Measurements from ENCODE around the gene ZFYVE28. TPM values are rescaled to one million over a fixed set of nuclear protein-coding genes. Genes with fewer than 3 reads are reported as not detected.

ZFYVE28 gene
- total and polyA plus RNA-seq, 10 of the 15 experiments (the other 5 are each of a cell fraction or from before 2014, with no cell fraction given): 0.06 to 1.9 (median 0.22) TPM; not detected in 1

DNA sequence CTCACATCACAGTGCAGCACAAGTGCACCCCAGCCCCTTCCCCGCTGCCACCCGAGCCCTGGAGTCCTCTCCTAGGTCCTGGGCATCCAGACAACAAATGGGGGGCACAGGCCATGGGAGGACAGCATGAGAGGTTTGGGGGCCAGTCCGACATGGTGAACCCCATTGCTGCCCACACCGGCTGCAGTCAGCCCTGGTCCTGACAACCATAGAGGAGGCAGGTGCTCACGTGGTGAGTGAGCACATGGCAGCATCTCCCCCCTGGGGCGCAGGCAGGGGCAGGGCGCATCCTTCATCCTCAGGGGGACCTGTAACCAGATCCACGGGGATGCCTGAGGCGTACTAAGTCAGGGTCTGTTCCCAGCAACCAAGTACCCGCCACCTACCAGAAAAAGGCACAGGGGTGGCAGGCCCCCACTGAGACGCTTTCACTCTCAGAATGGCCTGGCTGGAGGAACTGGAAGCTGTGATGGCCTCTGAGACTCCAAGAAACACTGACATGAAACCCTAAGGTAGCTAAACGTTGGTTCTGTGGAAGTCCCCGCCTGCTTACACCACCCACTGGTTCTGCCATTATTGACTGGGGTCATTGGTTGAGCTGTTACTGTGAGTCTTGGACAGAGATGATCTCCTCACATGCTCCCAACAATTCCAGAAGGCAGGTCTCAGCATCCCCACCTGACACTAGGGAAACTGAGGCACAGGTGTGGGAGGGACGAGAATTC is 6.5 kb downstream of the ZFYVE28 start (continued):
- no peak for TF ChIP-seq ZNF207 (IDR thresholded peaks at IDR 0.05; ENCODE audit: borderline replicate concordance)
- TF ChIP-seq CHD1 (IDR thresholded peaks at IDR 0.05; ENCODE audit: low read depth, low read length): no peak
- no peak for TF ChIP-seq MEF2B (IDR thresholded peaks at IDR 0.05; ENCODE audit: partially characterized antibody, poor library complexity, severe bottlenecking)
- no peak for TF ChIP-seq ZNF24 (IDR thresholded peaks at IDR 0.05)
- no peak for TF ChIP-seq RUNX3 (IDR thresholded peaks at IDR 0.05; ENCODE audit: low read length)
- no peak for TF ChIP-seq USF1 (IDR thresholded peaks at IDR 0.05; ENCODE audit: borderline replicate concordance, extremely low read length, insufficient read depth, low read depth, low read length)
- TF ChIP-seq CBFB (IDR thresholded peaks at IDR 0.05; ENCODE audit: low read depth): no peak
- TF ChIP-seq TARDBP (IDR thresholded peaks at IDR 0.05; ENCODE audit: borderline replicate concordance): no peak
- TF ChIP-seq ZBTB4 (CRISPR knock-in tag; IDR thresholded peaks at IDR 0.05): no peak
- TF ChIP-seq, protein P1, sequence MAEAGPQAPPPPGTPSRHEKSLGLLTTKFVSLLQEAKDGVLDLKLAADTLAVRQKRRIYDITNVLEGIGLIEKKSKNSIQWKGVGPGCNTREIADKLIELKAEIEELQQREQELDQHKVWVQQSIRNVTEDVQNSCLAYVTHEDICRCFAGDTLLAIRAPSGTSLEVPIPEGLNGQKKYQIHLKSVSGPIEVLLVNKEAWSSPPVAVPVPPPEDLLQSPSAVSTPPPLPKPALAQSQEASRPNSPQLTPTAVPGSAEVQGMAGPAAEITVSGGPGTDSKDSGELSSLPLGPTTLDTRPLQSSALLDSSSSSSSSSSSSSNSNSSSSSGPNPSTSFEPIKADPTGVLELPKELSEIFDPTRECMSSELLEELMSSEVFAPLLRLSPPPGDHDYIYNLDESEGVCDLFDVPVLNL (IDR thresholded peaks at IDR 0.05; ENCODE audit: low read depth, low read length): no peak
- TF ChIP-seq, protein P2, sequence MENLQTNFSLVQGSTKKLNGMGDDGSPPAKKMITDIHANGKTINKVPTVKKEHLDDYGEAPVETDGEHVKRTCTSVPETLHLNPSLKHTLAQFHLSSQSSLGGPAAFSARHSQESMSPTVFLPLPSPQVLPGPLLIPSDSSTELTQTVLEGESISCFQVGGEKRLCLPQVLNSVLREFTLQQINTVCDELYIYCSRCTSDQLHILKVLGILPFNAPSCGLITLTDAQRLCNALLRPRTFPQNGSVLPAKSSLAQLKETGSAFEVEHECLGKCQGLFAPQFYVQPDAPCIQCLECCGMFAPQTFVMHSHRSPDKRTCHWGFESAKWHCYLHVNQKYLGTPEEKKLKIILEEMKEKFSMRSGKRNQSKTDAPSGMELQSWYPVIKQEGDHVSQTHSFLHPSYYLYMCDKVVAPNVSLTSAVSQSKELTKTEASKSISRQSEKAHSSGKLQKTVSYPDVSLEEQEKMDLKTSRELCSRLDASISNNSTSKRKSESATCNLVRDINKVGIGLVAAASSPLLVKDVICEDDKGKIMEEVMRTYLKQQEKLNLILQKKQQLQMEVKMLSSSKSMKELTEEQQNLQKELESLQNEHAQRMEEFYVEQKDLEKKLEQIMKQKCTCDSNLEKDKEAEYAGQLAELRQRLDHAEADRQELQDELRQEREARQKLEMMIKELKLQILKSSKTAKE (IDR thresholded peaks at IDR 0.05; ENCODE audit: low read depth, poor library complexity, severe bottlenecking): no peak
- TF ChIP-seq CHD4 (IDR thresholded peaks at IDR 0.05): no peak
- peak; percentile 44 for TF ChIP-seq GATAD2B (conservative IDR thresholded peaks at IDR 0.05; ENCODE audit: low read depth)
- TF ChIP-seq KAT2A (conservative IDR thresholded peaks at IDR 0.05; ENCODE audit: control insufficient read depth, low read depth, low read length): no peak
- no peak for TF ChIP-seq SMAD5 (IDR thresholded peaks at IDR 0.05; ENCODE audit: low read depth)
- TF ChIP-seq, protein P3, sequence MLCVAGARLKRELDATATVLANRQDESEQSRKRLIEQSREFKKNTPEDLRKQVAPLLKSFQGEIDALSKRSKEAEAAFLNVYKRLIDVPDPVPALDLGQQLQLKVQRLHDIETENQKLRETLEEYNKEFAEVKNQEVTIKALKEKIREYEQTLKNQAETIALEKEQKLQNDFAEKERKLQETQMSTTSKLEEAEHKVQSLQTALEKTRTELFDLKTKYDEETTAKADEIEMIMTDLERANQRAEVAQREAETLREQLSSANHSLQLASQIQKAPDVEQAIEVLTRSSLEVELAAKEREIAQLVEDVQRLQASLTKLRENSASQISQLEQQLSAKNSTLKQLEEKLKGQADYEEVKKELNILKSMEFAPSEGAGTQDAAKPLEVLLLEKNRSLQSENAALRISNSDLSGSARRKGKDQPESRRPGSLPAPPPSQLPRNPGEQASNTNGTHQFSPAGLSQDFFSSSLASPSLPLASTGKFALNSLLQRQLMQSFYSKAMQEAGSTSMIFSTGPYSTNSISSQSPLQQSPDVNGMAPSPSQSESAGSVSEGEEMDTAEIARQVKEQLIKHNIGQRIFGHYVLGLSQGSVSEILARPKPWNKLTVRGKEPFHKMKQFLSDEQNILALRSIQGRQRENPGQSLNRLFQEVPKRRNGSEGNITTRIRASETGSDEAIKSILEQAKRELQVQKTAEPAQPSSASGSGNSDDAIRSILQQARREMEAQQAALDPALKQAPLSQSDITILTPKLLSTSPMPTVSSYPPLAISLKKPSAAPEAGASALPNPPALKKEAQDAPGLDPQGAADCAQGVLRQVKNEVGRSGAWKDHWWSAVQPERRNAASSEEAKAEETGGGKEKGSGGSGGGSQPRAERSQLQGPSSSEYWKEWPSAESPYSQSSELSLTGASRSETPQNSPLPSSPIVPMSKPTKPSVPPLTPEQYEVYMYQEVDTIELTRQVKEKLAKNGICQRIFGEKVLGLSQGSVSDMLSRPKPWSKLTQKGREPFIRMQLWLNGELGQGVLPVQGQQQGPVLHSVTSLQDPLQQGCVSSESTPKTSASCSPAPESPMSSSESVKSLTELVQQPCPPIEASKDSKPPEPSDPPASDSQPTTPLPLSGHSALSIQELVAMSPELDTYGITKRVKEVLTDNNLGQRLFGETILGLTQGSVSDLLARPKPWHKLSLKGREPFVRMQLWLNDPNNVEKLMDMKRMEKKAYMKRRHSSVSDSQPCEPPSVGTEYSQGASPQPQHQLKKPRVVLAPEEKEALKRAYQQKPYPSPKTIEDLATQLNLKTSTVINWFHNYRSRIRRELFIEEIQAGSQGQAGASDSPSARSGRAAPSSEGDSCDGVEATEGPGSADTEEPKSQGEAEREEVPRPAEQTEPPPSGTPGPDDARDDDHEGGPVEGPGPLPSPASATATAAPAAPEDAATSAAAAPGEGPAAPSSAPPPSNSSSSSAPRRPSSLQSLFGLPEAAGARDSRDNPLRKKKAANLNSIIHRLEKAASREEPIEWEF (IDR thresholded peaks at IDR 0.05; ENCODE audit: insufficient replicate concordance, low read depth, low read length): no peak

Measured in GM12878 (cell line).